ENCODE measurements around the gene HIC1.

Gene HIC1

DNA sequence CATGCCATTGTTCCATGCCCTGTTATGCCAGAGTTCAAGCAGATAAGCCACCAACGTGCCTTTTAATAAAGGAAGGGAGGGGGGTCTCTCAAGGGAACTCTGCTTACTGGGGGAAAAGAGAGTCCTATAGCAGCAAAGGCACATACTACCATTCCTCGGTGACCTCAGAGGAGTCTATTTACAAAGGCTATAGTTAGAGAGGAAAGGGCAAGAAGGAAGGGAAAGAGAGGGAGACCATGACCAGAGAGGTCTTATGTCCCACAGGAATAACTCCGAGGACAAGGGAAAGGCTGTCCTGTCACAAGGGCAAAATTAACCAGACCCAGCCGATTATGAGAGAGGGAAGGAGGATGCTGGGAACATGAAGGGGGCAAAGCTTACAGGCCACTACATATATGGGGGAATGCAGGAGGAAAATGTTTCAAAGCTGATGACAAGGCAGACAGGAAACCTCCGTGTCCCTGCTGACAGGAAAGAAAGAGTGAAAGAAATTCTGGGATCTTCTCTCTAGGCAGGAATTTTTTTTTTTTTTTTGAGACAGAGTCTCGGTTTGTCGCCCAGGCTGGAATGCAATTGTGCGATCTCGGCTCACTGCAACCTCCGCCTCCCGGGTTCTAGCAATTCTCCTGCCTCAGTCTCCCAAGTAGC, 51.5 kb downstream of the HIC1 start:
- no peak for DNase-seq

DNA sequence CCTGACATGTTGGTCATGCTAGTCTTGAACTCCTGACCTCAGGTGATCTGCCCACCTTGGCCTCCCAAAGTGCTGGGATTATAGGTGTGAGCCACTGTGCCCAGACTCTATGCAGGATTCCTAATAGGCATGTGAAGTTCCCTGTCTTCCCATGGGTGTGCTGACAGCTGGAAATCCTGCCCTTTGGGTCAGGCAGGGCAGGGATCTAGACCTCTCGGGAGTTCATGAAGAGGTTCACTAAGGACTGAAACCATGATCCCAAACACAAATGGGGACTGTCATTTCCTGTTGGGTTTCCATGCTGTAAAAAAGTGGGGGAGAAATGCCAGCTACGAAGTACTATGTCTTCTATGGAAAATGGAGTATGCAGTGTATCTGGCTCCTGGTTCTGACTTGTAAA, 52.1 kb downstream of the HIC1 start:
- DNase-seq = no peak

DNA sequence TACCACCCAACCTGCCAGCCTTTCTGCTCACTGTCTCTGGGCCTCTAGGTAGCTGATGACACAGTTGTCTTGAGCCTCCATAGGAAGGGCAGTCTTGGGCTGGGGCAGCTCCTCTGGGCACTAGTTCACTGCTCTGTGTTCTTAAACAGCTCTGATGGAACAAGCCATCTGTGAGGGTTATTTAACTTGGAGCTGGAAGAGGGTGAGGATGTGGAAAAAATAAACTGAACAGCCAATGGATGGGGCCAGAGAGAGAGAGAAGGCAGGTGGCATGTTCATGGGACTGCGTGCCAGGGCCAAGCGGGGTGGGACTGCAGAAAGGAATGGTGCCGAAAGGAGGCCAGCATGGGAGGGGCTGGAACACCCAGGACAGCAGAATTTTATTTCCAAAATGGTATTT, 52.6 kb downstream of the HIC1 start:
- no peak for DNase-seq

DNA sequence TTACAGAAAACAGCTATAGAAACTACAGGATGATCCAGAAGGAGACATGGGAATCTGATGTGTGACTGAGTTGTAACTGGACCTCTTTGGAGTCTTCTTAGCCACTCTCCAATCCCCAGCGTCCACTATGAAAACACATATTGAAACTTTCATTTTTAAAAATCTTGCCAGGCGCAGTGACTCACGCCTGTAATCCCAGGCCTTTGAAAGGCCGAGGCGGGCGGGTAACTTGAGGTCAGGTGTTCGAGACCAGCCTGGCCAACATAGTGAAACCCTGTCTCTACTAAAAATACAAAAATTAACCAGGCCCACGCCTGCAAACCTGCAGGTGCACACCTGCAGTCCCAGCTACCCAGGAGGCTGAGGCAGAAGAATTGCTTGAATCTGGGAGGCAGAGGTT, 53.3 kb downstream of the HIC1 start:
- DNase-seq = no peak

DNA sequence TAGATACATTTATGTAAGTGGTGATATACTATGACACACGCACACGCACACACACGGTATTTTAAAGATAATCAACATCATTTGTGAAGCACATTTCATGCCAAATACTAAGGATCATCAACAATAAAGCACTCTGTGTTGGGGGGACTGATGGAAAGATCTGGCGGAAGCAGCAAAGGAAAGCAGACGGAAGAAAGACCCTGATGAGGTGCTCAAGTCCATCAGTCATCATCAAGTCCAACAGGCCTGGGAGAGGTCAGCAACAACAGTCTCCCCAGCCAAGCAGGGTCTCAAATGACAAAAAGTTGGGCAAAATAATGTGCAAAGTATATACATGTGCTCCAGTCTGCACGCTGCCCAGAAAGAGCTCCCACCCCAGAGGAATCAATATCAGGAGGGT, 55.5 kb downstream of the HIC1 start:
- DNase-seq = no peak

DNA sequence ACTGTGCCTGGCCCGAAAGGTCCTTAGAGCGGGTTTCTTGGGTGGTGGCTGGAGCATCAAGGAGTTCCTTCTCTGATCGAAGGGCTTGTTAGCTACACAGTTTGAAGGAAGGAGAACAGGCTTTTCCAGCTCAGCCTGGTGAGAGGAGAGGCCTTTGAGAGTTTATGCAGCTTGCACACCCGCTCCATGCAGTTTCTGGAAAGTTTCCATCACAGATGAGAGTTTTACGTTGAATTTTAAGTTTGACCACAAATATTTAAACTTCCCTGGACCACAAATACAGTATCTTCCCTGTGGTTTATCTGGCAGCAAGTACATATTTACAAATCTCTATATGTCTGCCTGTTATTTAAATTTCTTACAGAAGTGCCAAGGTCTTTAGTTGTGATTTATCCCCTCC, 56.8 kb downstream of the HIC1 start:
- no peak for DNase-seq
